HG03571 (cell line): ENCODE measurements around the gene PRCP.

Experiments
- ATAC-seq: cut with Tn5 transposase; IDR thresholded peaks from one replicate; pipeline ENCODE4 v1.9.1; 2021; ENCODE audit not compliant: unreplicated experiment

PRCP gene

DNA sequence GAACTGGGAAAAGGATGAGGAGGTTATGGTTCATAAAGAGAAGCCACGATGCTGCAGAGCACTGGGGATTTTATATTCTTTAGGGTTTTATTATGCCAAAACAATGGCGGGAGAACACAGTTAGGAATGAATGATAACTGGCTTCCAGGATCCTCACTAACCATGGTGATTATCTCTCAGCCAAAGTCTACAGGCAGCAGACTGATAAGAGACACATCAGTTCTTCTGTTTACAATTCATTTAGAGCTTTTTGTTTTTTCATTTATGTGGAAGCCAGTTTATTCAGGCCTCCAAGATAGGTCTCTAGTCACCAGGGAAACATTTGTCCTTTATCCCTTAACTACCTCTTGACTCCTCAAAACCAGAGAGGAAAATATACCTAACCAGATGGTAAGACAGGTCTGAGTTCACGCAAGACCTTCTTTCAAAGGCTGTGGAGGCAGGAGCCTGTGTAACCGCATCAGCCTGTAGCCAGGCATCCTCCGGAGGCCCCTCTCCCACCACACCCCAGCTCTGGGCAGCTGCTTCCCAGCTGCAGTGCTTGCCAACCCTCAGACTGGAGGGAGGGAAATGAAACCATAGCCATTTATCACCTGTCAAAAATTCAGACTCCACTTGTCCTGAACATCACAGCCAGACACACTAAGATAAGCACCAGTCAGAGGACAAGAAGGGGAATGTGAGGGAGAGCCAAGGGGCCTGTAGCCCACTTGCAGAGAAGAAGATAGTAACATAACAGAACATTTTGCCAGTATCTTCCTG is 109.3 kb downstream of the PRCP start:
- ATAC-seq: no peak

- ATAC-seq: no peak
Measured at GRCh38 chr11:82787981-82788380, 112.2 kb downstream of the PRCP start.

DNA sequence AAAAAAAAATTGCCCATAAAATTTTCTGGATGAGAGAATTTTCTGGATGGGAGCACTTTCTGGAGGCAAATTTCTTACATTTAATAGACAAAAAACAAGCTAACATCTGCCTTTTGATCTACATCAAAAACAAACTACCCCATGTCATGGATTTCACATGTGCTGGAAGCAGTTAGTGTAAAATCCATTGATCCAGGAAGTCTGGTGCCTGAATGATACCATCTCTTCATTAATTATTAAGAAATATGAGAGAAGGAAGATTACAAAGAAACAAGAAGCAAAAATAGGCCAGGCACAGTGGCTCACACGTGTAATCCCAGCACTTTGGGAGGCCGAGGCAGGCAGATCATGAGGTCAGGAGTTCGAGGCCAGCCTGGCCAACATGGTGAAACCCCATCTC is 113.4 kb downstream of the PRCP start:
- ATAC-seq: no peak

GRCh38 chr11:82786001-82786400 is 114.2 kb downstream of the PRCP start:
- ATAC-seq: no peak

DNA sequence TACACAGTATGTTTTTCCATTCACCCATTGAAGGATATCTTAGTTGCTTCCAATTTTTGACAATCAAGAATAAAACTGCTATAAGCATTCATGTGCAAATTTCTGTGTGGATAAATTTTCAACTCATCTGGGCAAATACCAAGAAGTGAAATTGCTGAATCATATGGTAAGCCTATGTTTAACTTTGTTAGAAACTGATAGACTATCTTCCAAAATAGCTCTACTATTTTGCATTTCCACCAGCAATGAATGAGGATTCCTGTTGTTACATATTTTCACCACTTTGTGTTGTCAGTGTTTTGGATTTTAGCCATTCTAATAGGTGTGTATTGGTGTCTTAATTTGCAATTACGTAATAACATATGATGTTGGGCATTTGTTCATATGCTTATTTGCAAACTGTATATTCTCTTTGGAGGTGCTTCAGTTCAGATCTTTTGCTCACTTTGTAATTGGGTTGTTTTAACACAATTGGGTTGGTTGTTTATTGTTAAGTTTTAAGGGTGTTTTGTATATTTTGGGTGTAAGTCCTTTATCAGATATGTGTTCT is 117.3 kb downstream of the PRCP start:
- ATAC-seq: no peak

DNA sequence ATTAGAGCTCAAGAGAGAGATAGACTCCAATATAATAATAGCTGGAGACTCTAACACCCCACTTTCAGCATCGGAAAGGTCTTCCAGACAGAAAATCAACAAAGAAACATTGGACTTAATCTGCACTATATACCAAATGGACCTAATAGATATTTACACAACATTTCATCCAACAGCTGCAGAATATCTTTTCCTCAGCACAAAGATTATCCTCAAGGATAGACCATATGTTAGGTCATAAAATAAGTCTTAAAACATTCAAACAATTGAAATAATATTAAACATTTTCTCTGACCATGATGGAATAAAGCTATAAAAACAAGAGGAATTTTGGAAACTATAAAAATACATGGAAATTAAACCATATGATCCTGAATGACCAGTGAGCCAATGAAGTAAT is 121.5 kb downstream of the PRCP start:
- ATAC-seq: no peak

GRCh38 chr11:82776377-82776776 is 123.9 kb downstream of the PRCP start:
- no peak for ATAC-seq

DNA sequence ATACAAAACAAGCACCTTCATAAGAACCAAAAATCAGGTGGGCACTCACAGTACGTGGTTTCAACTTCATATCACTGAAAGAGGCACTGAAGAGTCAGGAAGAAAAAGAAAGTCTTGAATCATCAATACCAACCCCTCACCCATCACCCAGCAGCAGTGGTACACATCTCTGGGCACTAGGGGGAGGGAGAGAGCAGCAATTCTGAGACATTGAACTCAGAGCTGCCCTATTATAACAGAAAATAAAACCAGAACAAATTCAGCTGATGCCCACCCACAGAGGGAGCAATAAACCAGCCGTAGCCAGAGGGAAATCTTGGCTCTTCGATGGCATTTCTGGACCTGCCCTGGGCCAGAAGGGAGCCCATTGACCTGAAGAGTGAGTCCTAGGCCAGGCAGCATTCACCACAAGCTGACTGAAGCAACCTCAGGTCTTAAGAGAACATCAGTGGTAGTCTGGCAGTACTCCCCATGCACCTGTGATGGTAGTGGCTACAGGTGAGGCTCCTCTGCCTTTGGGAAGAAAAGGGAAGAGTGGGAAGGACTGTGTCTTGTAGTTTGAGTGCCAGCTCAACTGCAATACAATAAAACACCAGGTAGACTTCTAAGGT is 124.4 kb downstream of the PRCP start:
- ATAC-seq: peak; percentile 72

DNA sequence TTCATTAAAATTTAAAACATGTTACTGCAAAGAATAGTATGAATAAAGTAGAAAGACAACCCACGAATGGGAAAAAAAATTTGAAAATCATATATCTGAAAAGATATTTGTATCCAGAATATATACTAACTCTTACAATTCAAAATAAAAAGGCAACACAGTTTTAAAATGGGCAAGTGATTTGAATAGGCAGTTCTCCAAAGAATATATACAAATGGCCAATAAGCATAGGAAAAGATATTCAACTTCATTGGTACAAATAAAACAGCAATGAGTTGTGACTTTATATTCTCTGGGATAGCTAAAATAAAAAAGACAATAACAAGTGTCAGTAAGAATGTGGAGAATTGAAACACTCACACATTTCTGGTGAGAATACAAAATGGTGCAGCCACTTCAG is 125.0 kb downstream of the PRCP start:
- no peak for ATAC-seq
